ENCODE measurements around the gene DAZAP1. TPM values are rescaled to one million over a fixed set of nuclear protein-coding genes. Genes with fewer than 3 reads are reported as not detected.
A peak's percentile ranks its signal among the peaks of the same experiment; 100 is the strongest.

DAZAP1 gene
- total and polyA plus RNA-seq, 7 experiments from 2014 or later, result 5.0 to 227 (median 138) TPM

GRCh38 chr19:1457892-1458291, 50.5 kb downstream of the DAZAP1 start:
- H3K36me3 Mint-ChIP-seq, result peaks cover 0 to 4% (median 0%) of the 10 kb centered on the region in 5 donors
- no peak overlapping the region for H3K27ac Mint-ChIP-seq

GRCh38 chr19:1459479-1459878, 52.1 kb downstream of the DAZAP1 start:
- ChIA-PET CTCF (no interaction called here), POLR2A (no interaction called here)
- H3K9me3 ChIP-seq (ENCODE audit: control insufficient read depth in 2 of 3, low read length in 3 of 3), result no peaks in the 10 kb centered on the region
- peaks cover 8 to 15% of the 10 kb centered on the region in 2 donors for H3K4me1 ChIP-seq (ENCODE audit: control insufficient read depth in 2 of 2, insufficient read depth in 2 of 2, low read length in 2 of 2)
- Mint-ChIP-seq H3K36me3 (peaks cover 0 to 4% (median 0%) of the 10 kb centered on the region in 5 donors), H3K27ac (no peak overlapping the region), H3K4me1 (peaks cover 0 to 13% (median 11%) of the 10 kb centered on the region in 7 donors), H3K9me3 (peaks cover 0 to 3% (median 0%) of the 10 kb centered on the region in 11 donors), H3K4me3 (no peak overlapping the region), H3K27me3 (peaks cover 5 to 33% (median 11%) of the 10 kb centered on the region in 5 donors)
- DNase-seq (no peak), ATAC-seq (peak; percentile 48)
- intact Hi-C loops (cut with micrococcal nuclease), result no loop called here
- no peaks in the 10 kb centered on the region for H3K36me3 ChIP-seq (ENCODE audit: control insufficient read depth in 2 of 3, insufficient read depth in 3 of 3, low read length in 3 of 3)
- H3K4me3 ChIP-seq (ENCODE audit: low read length), result no peak overlapping the region
- H3K27me3 ChIP-seq (ENCODE audit: control insufficient read depth in 2 of 2, insufficient read depth in 2 of 2, low read length in 2 of 2), result peaks cover 0 to 10% of the 10 kb centered on the region in 2 donors
- H3K27ac ChIP-seq (ENCODE audit: low read depth, low read length), result no peak overlapping the region

More at GRCh38 chr19:1457892-1458291, 50.5 kb downstream of the DAZAP1 start:
- ATAC-seq (no peak), DNase-seq (no peak)
- ChIA-PET CTCF (no interaction called here), POLR2A (no interaction called here)
- Mint-ChIP-seq H3K4me3 (no peak overlapping the region), H3K4me1 (peaks cover 0 to 19% (median 13%) of the 10 kb centered on the region in 7 donors), H3K9me3 (peaks cover 0 to 3% (median 0%) of the 10 kb centered on the region in 11 donors), H3K27me3 (peaks cover 14 to 46% (median 17%) of the 10 kb centered on the region in 5 donors)
- intact Hi-C loops (cut with micrococcal nuclease), result no loop called here
- Histone ChIP-seq H3K4me3 (ENCODE audit: low read length) (no peak overlapping the region), H3K27ac (ENCODE audit: low read depth, low read length) (no peak overlapping the region), H3K27me3 (ENCODE audit: control insufficient read depth in 2 of 2, insufficient read depth in 2 of 2, low read length in 2 of 2) (peaks cover 0 to 20% of the 10 kb centered on the region in 2 donors), H3K9me3 (ENCODE audit: control insufficient read depth in 2 of 3, low read length in 3 of 3) (no peaks in the 10 kb centered on the region), H3K36me3 (ENCODE audit: control insufficient read depth in 2 of 3, insufficient read depth in 3 of 3, low read length in 3 of 3) (no peaks in the 10 kb centered on the region), H3K4me1 (ENCODE audit: control insufficient read depth in 2 of 2, insufficient read depth in 2 of 2, low read length in 2 of 2) (peaks cover 8 to 15% of the 10 kb centered on the region in 2 donors)

- Histone ChIP-seq H3K36me3 (ENCODE audit: control insufficient read depth in 2 of 3, insufficient read depth in 3 of 3, low read length in 3 of 3) (no peaks in the 10 kb centered on the region), H3K27me3 (ENCODE audit: control insufficient read depth in 2 of 2, insufficient read depth in 2 of 2, low read length in 2 of 2) (peaks cover 0 to 5% of the 10 kb centered on the region in 2 donors), H3K27ac (ENCODE audit: low read depth, low read length) (no peak overlapping the region), H3K4me3 (ENCODE audit: low read length) (no peak overlapping the region), H3K4me1 (ENCODE audit: control insufficient read depth in 2 of 2, insufficient read depth in 2 of 2, low read length in 2 of 2) (peaks cover 5 to 11% of the 10 kb centered on the region in 2 donors), H3K9me3 (ENCODE audit: control insufficient read depth in 2 of 3, low read length in 3 of 3) (no peaks in the 10 kb centered on the region)
- intact Hi-C loops (cut with micrococcal nuclease), result no loop called here
- H3K36me3 Mint-ChIP-seq, result peaks cover 0 to 4% (median 0%) of the 10 kb centered on the region in 5 donors
- no peak overlapping the region for H3K4me3 Mint-ChIP-seq
- peaks cover 0 to 3% (median 0%) of the 10 kb centered on the region in 11 donors for H3K9me3 Mint-ChIP-seq
- DNase-seq (no peak), ATAC-seq (no peak)
- ChIA-PET CTCF (no interaction called here), POLR2A (interaction anchor here (1.0 kb wide), 1 partner anchor 11 kb away, joined by 4 read pairs; no protein-coding TSS in a partner anchor)
- peaks cover 0 to 9% (median 5%) of the 10 kb centered on the region in 7 donors for H3K4me1 Mint-ChIP-seq
- H3K27me3 Mint-ChIP-seq, result peaks cover 0 to 27% (median 9%) of the 10 kb centered on the region in 5 donors
- no peak overlapping the region for H3K27ac Mint-ChIP-seq
Observed at GRCh38 chr19:1460033-1460995, 52.9 kb downstream of the DAZAP1 start.

- Mint-ChIP-seq H3K36me3 (peaks cover 0 to 4% (median 0%) of the 10 kb centered on the region in 5 donors), H3K4me3 (no peak overlapping the region), H3K4me1 (peaks cover 0 to 3% (median 0%) of the 10 kb centered on the region in 7 donors), H3K27ac (no peak overlapping the region), H3K9me3 (peaks cover 0 to 2% (median 0%) of the 10 kb centered on the region in 11 donors), H3K27me3 (peaks cover 0 to 18% (median 4%) of the 10 kb centered on the region in 5 donors)
- Histone ChIP-seq H3K27ac (ENCODE audit: low read depth, low read length) (no peak overlapping the region), H3K4me1 (ENCODE audit: control insufficient read depth in 2 of 2, insufficient read depth in 2 of 2, low read length in 2 of 2) (peaks cover 0 to 2% of the 10 kb centered on the region in 2 donors), H3K9me3 (ENCODE audit: control insufficient read depth in 2 of 3, low read length in 3 of 3) (no peaks in the 10 kb centered on the region), H3K4me3 (ENCODE audit: low read length) (no peak overlapping the region), H3K27me3 (ENCODE audit: control insufficient read depth in 2 of 2, insufficient read depth in 2 of 2, low read length in 2 of 2) (peaks cover 0 to 2% of the 10 kb centered on the region in 2 donors), H3K36me3 (ENCODE audit: control insufficient read depth in 2 of 3, insufficient read depth in 3 of 3, low read length in 3 of 3) (no peaks in the 10 kb centered on the region)
- intact Hi-C loops (cut with micrococcal nuclease), result no loop called here
- ChIA-PET POLR2A (no interaction called here), CTCF (no interaction called here)
- DNase-seq (no peak), ATAC-seq (no peak)
Observed at GRCh38 chr19:1461862-1462261, 54.5 kb downstream of the DAZAP1 start.

- Histone ChIP-seq H3K36me3 (ENCODE audit: control insufficient read depth in 2 of 3, insufficient read depth in 3 of 3, low read length in 3 of 3) (no peaks in the 10 kb centered on the region), H3K4me1 (ENCODE audit: control insufficient read depth in 2 of 2, insufficient read depth in 2 of 2, low read length in 2 of 2) (peaks cover 6 to 19% of the 10 kb centered on the region in 2 donors), H3K4me3 (ENCODE audit: low read length) (no peak overlapping the region), H3K27ac (ENCODE audit: low read depth, low read length) (no peak overlapping the region), H3K27me3 (ENCODE audit: control insufficient read depth in 2 of 2, insufficient read depth in 2 of 2, low read length in 2 of 2) (peaks cover 0 to 6% of the 10 kb centered on the region in 2 donors), H3K9me3 (ENCODE audit: control insufficient read depth in 2 of 3, low read length in 3 of 3) (no peaks in the 10 kb centered on the region)
- Mint-ChIP-seq H3K4me3 (no peak overlapping the region), H3K9me3 (no peaks in the 10 kb centered on the region), H3K4me1 (peaks cover 0 to 6% (median 0%) of the 10 kb centered on the region in 7 donors), H3K27me3 (peaks cover 0 to 4% (median 0%) of the 10 kb centered on the region in 5 donors), H3K36me3 (no peaks in the 10 kb centered on the region), H3K27ac (no peak overlapping the region)
- DNase-seq (no peak), ATAC-seq (peak; percentile 36)
- ChIA-PET CTCF (interaction anchor here (1.9 kb wide), 1 partner anchor 20 kb away, joined by 4 read pairs; no protein-coding TSS in a partner anchor), POLR2A (interaction anchor here (0.6 to 1.1 kb wide), 4 partner anchors 10 to 501 kb away, joined by 3 to 5 read pairs (median 4); partner anchors contain the start of gene CIRBP)
- intact Hi-C loops (cut with micrococcal nuclease), result loop anchor here in 1 of 2 donors (5.0 kb wide), 1 partner anchor 292 kb away; no protein-coding TSS in a partner anchor
Observed at GRCh38 chr19:1465191-1466016, 58.0 kb downstream of the DAZAP1 start.

- Mint-ChIP-seq H3K36me3 (no peaks in the 10 kb centered on the region), H3K4me1 (peaks cover 0 to 6% (median under 1%) of the 10 kb centered on the region in 7 donors), H3K4me3 (peak overlapping the region in 1 of 10 donors; percentile 58), H3K27me3 (peaks cover 0 to 4% (median 0%) of the 10 kb centered on the region in 5 donors), H3K27ac (no peak overlapping the region), H3K9me3 (no peaks in the 10 kb centered on the region)
- intact Hi-C loops (cut with micrococcal nuclease), result loop anchor here in 1 of 2 donors (5.0 kb wide), 1 partner anchor 291 kb away; no protein-coding TSS in a partner anchor
- CTCF ChIA-PET, result interaction anchor here (1.9 kb wide), 1 partner anchor 21 kb away, joined by 4 read pairs; no protein-coding TSS in a partner anchor
- peaks cover 0 to 6% of the 10 kb centered on the region in 2 donors for H3K27me3 ChIP-seq (ENCODE audit: control insufficient read depth in 2 of 2, insufficient read depth in 2 of 2, low read length in 2 of 2)
- DNase-seq (no peak), ATAC-seq (no peak)
- POLR2A ChIA-PET, result interaction anchor here (0.6 to 1.4 kb wide), 6 partner anchors 9 to 501 kb away, joined by 3 to 5 read pairs (median 4); partner anchors contain the start of gene CIRBP
- no peaks in the 10 kb centered on the region for H3K36me3 ChIP-seq (ENCODE audit: control insufficient read depth in 2 of 3, insufficient read depth in 3 of 3, low read length in 3 of 3)
- no peaks in the 10 kb centered on the region for H3K9me3 ChIP-seq (ENCODE audit: control insufficient read depth in 2 of 3, low read length in 3 of 3)
- no peak overlapping the region for H3K27ac ChIP-seq (ENCODE audit: low read depth, low read length)
- no peak overlapping the region for H3K4me3 ChIP-seq (ENCODE audit: low read length)
- peaks cover 10 to 21% of the 10 kb centered on the region in 2 donors for H3K4me1 ChIP-seq (ENCODE audit: control insufficient read depth in 2 of 2, insufficient read depth in 2 of 2, low read length in 2 of 2)
Observed at GRCh38 chr19:1466018-1466460, 58.7 kb downstream of the DAZAP1 start.

Data from naive thymus-derived CD4-positive, alpha-beta T cell (primary cell).